ENCODE data around the gene EFHC1.

Gene EFHC1

GRCh38 chr6:52503323-52503747 is 83.2 kb downstream of the EFHC1 start:
- DNase-seq (ENCODE audit: low spot score), result no peak

GRCh38 chr6:52503851-52504781 is 84.0 kb downstream of the EFHC1 start:
- DNase-seq (ENCODE audit: low spot score), result no peak

- DNase-seq (ENCODE audit: low spot score), result no peak
Measured at GRCh38 chr6:52504782-52505136, 84.6 kb downstream of the EFHC1 start.

- DNase-seq (ENCODE audit: low spot score), result no peak
Measured at GRCh38 chr6:52505726-52506409, 85.7 kb downstream of the EFHC1 start.

GRCh38 chr6:52506476-52506875 is 86.3 kb downstream of the EFHC1 start:
- DNase-seq (ENCODE audit: low spot score), result no peak

- no peak for DNase-seq (ENCODE audit: low spot score)
Measured at GRCh38 chr6:52507557-52508260, 87.6 kb downstream of the EFHC1 start.

- no peak for DNase-seq (ENCODE audit: low spot score)
Measured at GRCh38 chr6:52508261-52508739, 88.2 kb downstream of the EFHC1 start.

- no peak for DNase-seq (ENCODE audit: low spot score)
Measured at GRCh38 chr6:52509281-52510212, 89.4 kb downstream of the EFHC1 start.

- no peak for DNase-seq (ENCODE audit: low spot score)
Measured at GRCh38 chr6:52510213-52510562, 90.0 kb downstream of the EFHC1 start.

- no peak for DNase-seq (ENCODE audit: low spot score)
Measured at GRCh38 chr6:52511163-52511562, 91.0 kb downstream of the EFHC1 start.

GRCh38 chr6:52511572-52512151 is 91.5 kb downstream of the EFHC1 start:
- DNase-seq (ENCODE audit: low spot score), result no peak

GRCh38 chr6:52512199-52512598 is 92.1 kb downstream of the EFHC1 start:
- DNase-seq (ENCODE audit: low spot score), result no peak

GRCh38 chr6:52513464-52513863 is 93.3 kb downstream of the EFHC1 start:
- no peak for DNase-seq (ENCODE audit: low spot score)

- no peak for DNase-seq (ENCODE audit: low spot score)
Measured at GRCh38 chr6:52513896-52514295, 93.8 kb downstream of the EFHC1 start.

GRCh38 chr6:52514514-52514913 is 94.4 kb downstream of the EFHC1 start:
- no peak for DNase-seq (ENCODE audit: low spot score)

GRCh38 chr6:52515219-52515960 is 95.2 kb downstream of the EFHC1 start:
- no peak for DNase-seq (ENCODE audit: low spot score)

- DNase-seq (ENCODE audit: low spot score), result no peak
Measured at GRCh38 chr6:52516269-52516668, 96.1 kb downstream of the EFHC1 start.

- DNase-seq (ENCODE audit: low spot score), result no peak
Measured at GRCh38 chr6:52516943-52517342, 96.8 kb downstream of the EFHC1 start.

GRCh38 chr6:52517502-52518278 is 97.5 kb downstream of the EFHC1 start:
- DNase-seq (ENCODE audit: low spot score), result no peak

Data from CD4-positive, alpha-beta T cell treated with Interleukin-15 for 4 hours (primary cell).